Thoracic aorta (tissue), 2 donors: Measurements from ENCODE around the gene TCFL5. TPM values are rescaled to one million over a fixed set of nuclear protein-coding genes. Genes with fewer than 3 reads are reported as not detected.

Source experiments
- ATAC-seq: fragments of 150-250 bp; one replicate; pipeline ENCODE4 v1.8.0; 2017; ENCODE audit warnings: low read depth; ENCODE audit not compliant: insufficient number of reproducible peaks, low FRiP score
- DNase-seq: peaks from one replicate; pipeline ENCODE4 v3.0.0-alpha.2; 2020; ENCODE audit warnings: low spot score
- H3K27ac ChIP-seq, 2 donors: fragments of 200-600 bp; sonication (generic); 1 replicate in 1 of 2; 2 replicates in 1 of 2; pipeline ENCODE4 v1.5.1; 2016; ENCODE audit warnings: mild to moderate bottlenecking in 2 of 2, moderate library complexity in 2 of 2
- H3K27me3 ChIP-seq: fragments of 200-600 bp; sonication (generic); replicated peaks from 2 replicates; pipeline ENCODE4 v1.6.0; 2016; ENCODE audit warnings: mild to moderate bottlenecking; ENCODE audit not compliant: insufficient read depth
- H3K36me3 ChIP-seq: fragments of 200-600 bp; sonication (generic); one replicate; pipeline ENCODE4 v1.5.1; 2016
- H3K4me1 ChIP-seq, 2 donors: fragments of 200-600 bp; sonication (generic); 1 replicate in 1 of 2; 2 replicates in 1 of 2; pipeline versions ENCODE4 v1.5.1 to v1.6.0; 2016; ENCODE audit warnings: low read depth in 2 of 2, mild to moderate bottlenecking in 1 of 2; ENCODE audit not compliant: control insufficient read depth in 1 of 2
- H3K4me3 ChIP-seq: fragments of 200-600 bp; sonication (generic); 2 replicates; pipeline ENCODE4 v1.5.1; 2016; ENCODE audit warnings: mild to moderate bottlenecking
- H3K9me3 ChIP-seq: fragments of 200-600 bp; sonication (generic); 2 replicates; pipeline ENCODE4 v1.5.1; 2016
- total RNA-seq, 2 donors: library from RNA; depleted of rRNA; stranded (reverse); fragments of >200 nt; gene quantifications; one replicate each; pipeline versions ENCODE4 v1.1.0 to v1.2.3, GENCODE V29; 2016
- TF ChIP-seq, protein P1 (sequence below): fragments of 200-600 bp; sonication (generic); IDR thresholded peaks from one replicate; pipeline ENCODE4 v1.5.1; 2019; ENCODE audit warnings: antibody characterized with exemption

Gene TCFL5
- total RNA-seq, 2 donors from 2014 or later = 3.8 to 6.2 TPM

GRCh38 chr20:62902926-62903615 lies 41.4 kb upstream of the TCFL5 start:
- Histone ChIP-seq H3K9me3 (no peaks in the 10 kb centered on the region), H3K36me3 (peaks cover 54% of the 10 kb centered on the region)

GRCh38 chr20:62901891-62902290 lies 40.3 kb upstream of the TCFL5 start:
- H3K9me3 ChIP-seq = no peaks in the 10 kb centered on the region
- H3K27ac ChIP-seq = no peak overlapping the region
- DNase-seq = no peak
- TF ChIP-seq, protein P1, sequence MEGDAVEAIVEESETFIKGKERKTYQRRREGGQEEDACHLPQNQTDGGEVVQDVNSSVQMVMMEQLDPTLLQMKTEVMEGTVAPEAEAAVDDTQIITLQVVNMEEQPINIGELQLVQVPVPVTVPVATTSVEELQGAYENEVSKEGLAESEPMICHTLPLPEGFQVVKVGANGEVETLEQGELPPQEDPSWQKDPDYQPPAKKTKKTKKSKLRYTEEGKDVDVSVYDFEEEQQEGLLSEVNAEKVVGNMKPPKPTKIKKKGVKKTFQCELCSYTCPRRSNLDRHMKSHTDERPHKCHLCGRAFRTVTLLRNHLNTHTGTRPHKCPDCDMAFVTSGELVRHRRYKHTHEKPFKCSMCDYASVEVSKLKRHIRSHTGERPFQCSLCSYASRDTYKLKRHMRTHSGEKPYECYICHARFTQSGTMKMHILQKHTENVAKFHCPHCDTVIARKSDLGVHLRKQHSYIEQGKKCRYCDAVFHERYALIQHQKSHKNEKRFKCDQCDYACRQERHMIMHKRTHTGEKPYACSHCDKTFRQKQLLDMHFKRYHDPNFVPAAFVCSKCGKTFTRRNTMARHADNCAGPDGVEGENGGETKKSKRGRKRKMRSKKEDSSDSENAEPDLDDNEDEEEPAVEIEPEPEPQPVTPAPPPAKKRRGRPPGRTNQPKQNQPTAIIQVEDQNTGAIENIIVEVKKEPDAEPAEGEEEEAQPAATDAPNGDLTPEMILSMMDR = no peak
- peaks cover 42% of the 10 kb centered on the region for H3K36me3 ChIP-seq
- no peak for ATAC-seq
- no peaks in the 10 kb centered on the region for H3K27me3 ChIP-seq
- H3K4me1 ChIP-seq = peaks cover 20 to 36% of the 10 kb centered on the region in 2 donors
- no peak overlapping the region for H3K4me3 ChIP-seq

More at GRCh38 chr20:62902926-62903615, 41.4 kb upstream of the TCFL5 start:
- Histone ChIP-seq H3K27me3 (no peaks in the 10 kb centered on the region), H3K4me1 (peaks cover 22 to 38% of the 10 kb centered on the region in 2 donors), H3K4me3 (no peak overlapping the region), H3K27ac (no peak overlapping the region)
- TF ChIP-seq, protein P1 = no peak
- DNase-seq (no peak), ATAC-seq (no peak)

DNA sequence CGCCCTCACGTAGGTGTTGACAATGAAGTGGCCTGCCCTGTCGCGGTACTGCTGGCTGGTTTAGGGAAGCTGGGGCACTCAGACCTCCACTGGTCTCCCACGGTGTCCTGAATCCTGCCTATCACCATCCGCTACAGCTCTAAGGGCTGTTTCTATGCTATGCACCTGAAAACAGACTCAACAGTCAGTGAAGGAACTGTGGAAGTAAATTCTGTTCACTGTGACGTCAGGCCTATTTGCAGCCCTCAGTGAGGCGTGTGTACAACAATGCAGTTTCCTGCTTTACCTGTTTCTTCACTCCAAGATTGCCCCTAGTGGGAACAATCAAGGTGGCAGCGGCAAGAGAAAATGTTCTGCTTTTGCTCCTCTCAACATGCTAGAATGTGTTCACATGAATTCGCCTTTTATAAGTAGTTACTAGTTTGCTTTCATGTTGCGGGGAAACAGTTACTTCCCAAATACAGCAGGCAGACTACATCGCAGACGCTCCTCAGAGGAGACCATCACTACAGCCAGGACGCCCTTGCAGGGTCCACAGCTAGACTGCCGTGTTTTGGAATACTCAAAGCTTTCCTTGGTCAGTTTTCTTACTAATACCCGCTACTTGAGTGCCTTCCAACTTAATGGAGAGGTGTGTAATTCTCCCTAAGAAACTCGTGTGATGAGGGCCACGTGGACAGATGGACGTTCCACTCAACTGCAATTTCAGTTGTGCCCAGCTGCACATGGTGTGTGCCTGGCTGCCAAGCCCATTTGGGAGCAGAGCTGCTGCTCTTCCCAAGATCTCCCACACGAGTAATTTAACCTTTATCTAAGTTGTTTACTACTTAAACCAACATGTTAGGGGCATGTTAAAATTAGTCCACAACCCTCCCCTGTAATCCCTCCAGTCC lies 39.3 kb upstream of the TCFL5 start:
- no peaks in the 10 kb centered on the region for H3K27me3 ChIP-seq
- DNase-seq = no peak
- peaks cover 35% of the 10 kb centered on the region for H3K36me3 ChIP-seq
- TF ChIP-seq, protein P1 = no peak
- no peak for ATAC-seq
- H3K4me3 ChIP-seq = no peak overlapping the region
- H3K27ac ChIP-seq = no peak overlapping the region
- no peaks in the 10 kb centered on the region for H3K9me3 ChIP-seq
- H3K4me1 ChIP-seq = peaks cover 20 to 36% of the 10 kb centered on the region in 2 donors

- peaks cover 34% of the 10 kb centered on the region for H3K36me3 ChIP-seq
- H3K27me3 ChIP-seq = no peaks in the 10 kb centered on the region
- H3K9me3 ChIP-seq = no peaks in the 10 kb centered on the region
- peaks cover 20 to 36% of the 10 kb centered on the region in 2 donors for H3K4me1 ChIP-seq
- ATAC-seq (peak; percentile 60), DNase-seq (no peak)
- H3K27ac ChIP-seq = no peak overlapping the region
- peak overlapping the region; percentile 8 for H3K4me3 ChIP-seq
- TF ChIP-seq, protein P1 = peak; percentile 92
Observed at GRCh38 chr20:62900052-62900691, 38.5 kb upstream of the TCFL5 start.

GRCh38 chr20:62899633-62900051 lies 38.0 kb upstream of the TCFL5 start:
- Histone ChIP-seq H3K4me3 (no peak overlapping the region), H3K36me3 (peaks cover 32% of the 10 kb centered on the region), H3K27ac (no peak overlapping the region), H3K27me3 (no peaks in the 10 kb centered on the region), H3K9me3 (no peaks in the 10 kb centered on the region), H3K4me1 (peaks cover 20 to 36% of the 10 kb centered on the region in 2 donors)
- DNase-seq (no peak), ATAC-seq (no peak)
- TF ChIP-seq, protein P1 = no peak
